Kidney epithelial cell (primary cell): Measurements from ENCODE around the gene EML5. TPM values are rescaled to one million over a fixed set of nuclear protein-coding genes. Genes with fewer than 3 reads are reported as not detected.

Experiments used
- DNase-seq: peaks from one replicate; pipeline ENCODE4 v3.0.0-alpha.2; 2010; ENCODE audit warnings: low read depth
- H3K27me3 ChIP-seq: 2 replicates; pipeline ENCODE4 v1.6.0; 2011; ENCODE audit warnings: low read length; ENCODE audit not compliant: control insufficient read depth, insufficient read depth
- H3K36me3 ChIP-seq: 2 replicates; pipeline ENCODE4 v1.5.1; 2011; ENCODE audit warnings: low read length; ENCODE audit not compliant: control insufficient read depth, insufficient read depth
- H3K4me3 ChIP-seq: 2 replicates; pipeline ENCODE4 v1.5.1; 2011; ENCODE audit warnings: low read depth, mild to moderate bottlenecking, control low read depth, low read length
- total RNA-seq: library from RNA; depleted of rRNA; stranded (reverse); fragments of >200 nt; gene quantifications from 2 replicates; pipeline ENCODE4 v1.2.3, GENCODE V29; 2015
- TF ChIP-seq, protein P1 (sequence below): IDR thresholded peaks from 2 replicates; pipeline ENCODE4 v1.5.1; 2011; ENCODE audit warnings: mild to moderate bottlenecking, moderate library complexity, low read length, control low read depth, inconsistent platforms; ENCODE audit not compliant: insufficient read depth, poor library complexity, severe bottlenecking

EML5 gene
- total RNA-seq, 1 donor from 2014 or later: 0.79 TPM

DNA sequence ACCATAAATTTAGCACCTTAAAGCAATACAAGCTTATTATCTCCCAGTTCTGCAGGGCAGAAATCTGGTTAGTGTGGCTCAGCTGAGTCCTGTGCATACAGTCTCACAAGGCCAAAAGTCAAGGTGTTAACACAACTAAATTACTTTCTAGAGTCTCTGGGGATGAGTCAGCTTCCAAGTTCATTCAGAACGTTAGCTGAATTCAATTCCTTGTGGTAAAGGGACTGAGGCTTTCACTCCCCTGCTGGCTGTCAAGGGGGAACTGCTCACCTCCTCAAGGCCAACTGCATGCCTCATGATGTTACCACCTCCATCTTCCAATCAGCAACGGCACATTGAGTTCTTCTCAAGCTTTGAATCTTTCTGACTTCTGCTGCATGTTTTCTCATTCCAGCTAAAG is 27.6 kb downstream of the EML5 start:
- Histone ChIP-seq H3K4me3 (no peak overlapping the region), H3K36me3 (no peaks in the 10 kb centered on the region), H3K27me3 (no peaks in the 10 kb centered on the region)
- DNase-seq: peak; percentile 21
- TF ChIP-seq, protein P1, sequence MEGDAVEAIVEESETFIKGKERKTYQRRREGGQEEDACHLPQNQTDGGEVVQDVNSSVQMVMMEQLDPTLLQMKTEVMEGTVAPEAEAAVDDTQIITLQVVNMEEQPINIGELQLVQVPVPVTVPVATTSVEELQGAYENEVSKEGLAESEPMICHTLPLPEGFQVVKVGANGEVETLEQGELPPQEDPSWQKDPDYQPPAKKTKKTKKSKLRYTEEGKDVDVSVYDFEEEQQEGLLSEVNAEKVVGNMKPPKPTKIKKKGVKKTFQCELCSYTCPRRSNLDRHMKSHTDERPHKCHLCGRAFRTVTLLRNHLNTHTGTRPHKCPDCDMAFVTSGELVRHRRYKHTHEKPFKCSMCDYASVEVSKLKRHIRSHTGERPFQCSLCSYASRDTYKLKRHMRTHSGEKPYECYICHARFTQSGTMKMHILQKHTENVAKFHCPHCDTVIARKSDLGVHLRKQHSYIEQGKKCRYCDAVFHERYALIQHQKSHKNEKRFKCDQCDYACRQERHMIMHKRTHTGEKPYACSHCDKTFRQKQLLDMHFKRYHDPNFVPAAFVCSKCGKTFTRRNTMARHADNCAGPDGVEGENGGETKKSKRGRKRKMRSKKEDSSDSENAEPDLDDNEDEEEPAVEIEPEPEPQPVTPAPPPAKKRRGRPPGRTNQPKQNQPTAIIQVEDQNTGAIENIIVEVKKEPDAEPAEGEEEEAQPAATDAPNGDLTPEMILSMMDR: no peak

DNA sequence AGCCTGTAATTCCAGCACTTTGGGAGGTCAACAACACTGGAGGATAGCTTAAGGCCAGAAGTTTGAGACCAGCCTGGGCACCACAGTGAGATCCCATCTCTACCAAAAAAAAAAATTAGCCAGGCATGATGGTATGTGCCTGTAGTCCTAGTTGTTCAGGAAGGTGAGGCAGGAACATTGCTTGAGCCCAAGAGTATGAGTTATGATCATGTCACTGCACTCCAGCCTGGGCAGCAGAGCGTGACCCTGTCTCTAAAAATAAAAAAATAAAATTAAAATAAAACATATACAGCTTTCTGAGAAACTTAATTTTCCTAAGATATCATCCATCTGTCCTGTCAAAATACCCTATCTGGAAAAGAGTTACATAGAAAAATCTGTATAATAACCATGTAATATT is 38.9 kb downstream of the EML5 start:
- DNase-seq: no peak
- H3K27me3 ChIP-seq: no peaks in the 10 kb centered on the region
- H3K36me3 ChIP-seq: no peaks in the 10 kb centered on the region
- H3K4me3 ChIP-seq: no peak overlapping the region
- TF ChIP-seq, protein P1: no peak

- no peaks in the 10 kb centered on the region for H3K36me3 ChIP-seq
- TF ChIP-seq, protein P1: no peak
- no peak for DNase-seq
- H3K27me3 ChIP-seq: no peaks in the 10 kb centered on the region
- no peak overlapping the region for H3K4me3 ChIP-seq
Measured at GRCh38 chr14:88750945-88751344, 41.8 kb downstream of the EML5 start.

GRCh38 chr14:88750413-88750812 is 42.3 kb downstream of the EML5 start:
- no peaks in the 10 kb centered on the region for H3K27me3 ChIP-seq
- TF ChIP-seq, protein P1: no peak
- no peak overlapping the region for H3K4me3 ChIP-seq
- DNase-seq: no peak
- H3K36me3 ChIP-seq: no peaks in the 10 kb centered on the region

- no peaks in the 10 kb centered on the region for H3K27me3 ChIP-seq
- H3K4me3 ChIP-seq: no peak overlapping the region
- DNase-seq: no peak
- no peaks in the 10 kb centered on the region for H3K36me3 ChIP-seq
- TF ChIP-seq, protein P1: no peak
Measured at GRCh38 chr14:88749139-88749538, 43.6 kb downstream of the EML5 start.

GRCh38 chr14:88748288-88748687 is 44.5 kb downstream of the EML5 start:
- no peak overlapping the region for H3K4me3 ChIP-seq
- no peaks in the 10 kb centered on the region for H3K27me3 ChIP-seq
- no peak for DNase-seq
- TF ChIP-seq, protein P1: no peak
- no peaks in the 10 kb centered on the region for H3K36me3 ChIP-seq
